ENCODE measurements around the gene RALGDS.

RALGDS gene

DNA sequence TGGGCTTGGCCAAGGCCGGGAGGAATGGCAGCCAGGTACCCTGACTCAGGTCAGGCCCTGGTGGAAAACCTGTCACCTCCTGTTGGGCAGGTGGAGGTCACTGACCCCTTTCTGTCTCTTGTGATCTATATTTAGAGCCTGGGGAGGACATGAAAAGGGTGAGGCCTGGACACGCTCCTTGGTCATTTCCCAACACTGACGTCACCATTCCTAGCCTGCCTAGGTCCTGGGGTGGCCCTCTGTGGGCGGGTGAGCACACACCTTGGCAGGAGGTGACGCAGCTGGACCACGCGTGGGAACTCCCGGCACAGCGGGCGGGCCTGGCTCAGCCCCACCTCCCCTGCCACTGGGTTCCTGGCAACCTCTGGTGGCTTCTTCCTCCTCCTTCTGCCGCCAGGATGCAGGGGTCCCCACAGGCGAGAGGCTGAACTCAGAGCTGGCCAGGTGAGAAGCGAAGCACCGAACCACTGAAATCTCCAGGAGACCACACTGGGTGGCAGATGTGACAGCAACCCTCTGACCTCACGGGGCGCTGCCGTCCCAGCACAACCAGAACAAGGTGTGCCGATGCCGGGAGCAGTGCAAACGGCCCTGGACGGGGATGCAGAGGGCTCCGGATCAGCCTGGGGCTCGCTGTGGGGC lies 6.4 kb upstream of the RALGDS start:
- no peak for ATAC-seq

DNA sequence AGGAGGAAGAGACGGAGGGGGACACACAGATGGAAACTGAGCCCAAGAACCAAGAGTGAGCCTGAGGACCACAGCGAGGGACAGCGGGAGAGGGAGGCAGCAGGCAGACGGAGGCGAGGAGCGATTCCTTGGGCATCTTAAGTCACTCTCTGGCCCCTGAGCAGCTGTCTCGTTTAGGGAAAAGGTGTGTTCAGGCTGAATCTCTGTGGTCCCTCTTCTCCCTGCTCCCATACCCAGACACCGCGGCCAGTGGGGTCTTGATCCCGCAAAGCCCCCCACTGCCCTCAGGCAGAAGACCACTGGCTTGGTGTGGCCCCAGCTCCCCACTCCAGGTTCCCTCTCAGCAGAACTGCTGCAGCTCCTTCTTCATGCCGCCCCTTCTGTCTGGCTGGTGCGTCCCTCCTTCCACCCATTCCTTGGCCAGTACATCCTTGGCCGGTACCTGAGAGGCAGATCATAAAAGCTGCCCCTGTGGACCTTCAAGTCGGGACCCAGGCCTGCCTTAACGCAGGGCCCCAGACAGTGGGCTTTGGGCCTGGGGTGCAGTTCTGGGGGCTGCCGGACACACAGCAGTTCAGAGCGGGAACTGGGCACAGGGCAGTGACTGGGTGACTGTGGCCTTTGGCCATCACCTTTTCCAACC lies 5.8 kb upstream of the RALGDS start:
- TF ChIP-seq, protein P1, sequence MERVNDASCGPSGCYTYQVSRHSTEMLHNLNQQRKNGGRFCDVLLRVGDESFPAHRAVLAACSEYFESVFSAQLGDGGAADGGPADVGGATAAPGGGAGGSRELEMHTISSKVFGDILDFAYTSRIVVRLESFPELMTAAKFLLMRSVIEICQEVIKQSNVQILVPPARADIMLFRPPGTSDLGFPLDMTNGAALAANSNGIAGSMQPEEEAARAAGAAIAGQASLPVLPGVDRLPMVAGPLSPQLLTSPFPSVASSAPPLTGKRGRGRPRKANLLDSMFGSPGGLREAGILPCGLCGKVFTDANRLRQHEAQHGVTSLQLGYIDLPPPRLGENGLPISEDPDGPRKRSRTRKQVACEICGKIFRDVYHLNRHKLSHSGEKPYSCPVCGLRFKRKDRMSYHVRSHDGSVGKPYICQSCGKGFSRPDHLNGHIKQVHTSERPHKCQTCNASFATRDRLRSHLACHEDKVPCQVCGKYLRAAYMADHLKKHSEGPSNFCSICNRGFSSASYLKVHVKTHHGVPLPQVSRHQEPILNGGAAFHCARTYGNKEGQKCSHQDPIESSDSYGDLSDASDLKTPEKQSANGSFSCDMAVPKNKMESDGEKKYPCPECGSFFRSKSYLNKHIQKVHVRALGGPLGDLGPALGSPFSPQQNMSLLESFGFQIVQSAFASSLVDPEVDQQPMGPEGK (CRISPR knock-in tag; IDR thresholded peaks at IDR 0.05; ENCODE audit: borderline replicate concordance), result no peak
- no peak for TF ChIP-seq BACH2 (CRISPR knock-in tag; IDR thresholded peaks at IDR 0.05; ENCODE audit: borderline replicate concordance)
- TF ChIP-seq TCF4 (CRISPR knock-in tag; IDR thresholded peaks at IDR 0.05; ENCODE audit: borderline replicate concordance), result no peak
- no peak for TF ChIP-seq CSDC2 (CRISPR knock-in tag; IDR thresholded peaks at IDR 0.05)
- TF ChIP-seq PPARA (CRISPR knock-in tag; IDR thresholded peaks at IDR 0.05; ENCODE audit: borderline replicate concordance), result no peak
- TF ChIP-seq, protein P2, sequence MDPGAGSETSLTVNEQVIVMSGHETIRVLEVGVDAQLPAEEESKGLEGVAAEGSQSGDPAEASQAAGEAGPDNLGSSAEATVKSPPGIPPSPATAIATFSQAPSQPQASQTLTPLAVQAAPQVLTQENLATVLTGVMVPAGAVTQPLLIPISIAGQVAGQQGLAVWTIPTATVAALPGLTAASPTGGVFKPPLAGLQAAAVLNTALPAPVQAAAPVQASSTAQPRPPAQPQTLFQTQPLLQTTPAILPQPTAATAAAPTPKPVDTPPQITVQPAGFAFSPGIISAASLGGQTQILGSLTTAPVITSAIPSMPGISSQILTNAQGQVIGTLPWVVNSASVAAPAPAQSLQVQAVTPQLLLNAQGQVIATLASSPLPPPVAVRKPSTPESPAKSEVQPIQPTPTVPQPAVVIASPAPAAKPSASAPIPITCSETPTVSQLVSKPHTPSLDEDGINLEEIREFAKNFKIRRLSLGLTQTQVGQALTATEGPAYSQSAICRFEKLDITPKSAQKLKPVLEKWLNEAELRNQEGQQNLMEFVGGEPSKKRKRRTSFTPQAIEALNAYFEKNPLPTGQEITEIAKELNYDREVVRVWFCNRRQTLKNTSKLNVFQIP (CRISPR knock-in tag; IDR thresholded peaks at IDR 0.05; ENCODE audit: borderline replicate concordance, low read depth), result no peak
- TF ChIP-seq, protein P3, sequence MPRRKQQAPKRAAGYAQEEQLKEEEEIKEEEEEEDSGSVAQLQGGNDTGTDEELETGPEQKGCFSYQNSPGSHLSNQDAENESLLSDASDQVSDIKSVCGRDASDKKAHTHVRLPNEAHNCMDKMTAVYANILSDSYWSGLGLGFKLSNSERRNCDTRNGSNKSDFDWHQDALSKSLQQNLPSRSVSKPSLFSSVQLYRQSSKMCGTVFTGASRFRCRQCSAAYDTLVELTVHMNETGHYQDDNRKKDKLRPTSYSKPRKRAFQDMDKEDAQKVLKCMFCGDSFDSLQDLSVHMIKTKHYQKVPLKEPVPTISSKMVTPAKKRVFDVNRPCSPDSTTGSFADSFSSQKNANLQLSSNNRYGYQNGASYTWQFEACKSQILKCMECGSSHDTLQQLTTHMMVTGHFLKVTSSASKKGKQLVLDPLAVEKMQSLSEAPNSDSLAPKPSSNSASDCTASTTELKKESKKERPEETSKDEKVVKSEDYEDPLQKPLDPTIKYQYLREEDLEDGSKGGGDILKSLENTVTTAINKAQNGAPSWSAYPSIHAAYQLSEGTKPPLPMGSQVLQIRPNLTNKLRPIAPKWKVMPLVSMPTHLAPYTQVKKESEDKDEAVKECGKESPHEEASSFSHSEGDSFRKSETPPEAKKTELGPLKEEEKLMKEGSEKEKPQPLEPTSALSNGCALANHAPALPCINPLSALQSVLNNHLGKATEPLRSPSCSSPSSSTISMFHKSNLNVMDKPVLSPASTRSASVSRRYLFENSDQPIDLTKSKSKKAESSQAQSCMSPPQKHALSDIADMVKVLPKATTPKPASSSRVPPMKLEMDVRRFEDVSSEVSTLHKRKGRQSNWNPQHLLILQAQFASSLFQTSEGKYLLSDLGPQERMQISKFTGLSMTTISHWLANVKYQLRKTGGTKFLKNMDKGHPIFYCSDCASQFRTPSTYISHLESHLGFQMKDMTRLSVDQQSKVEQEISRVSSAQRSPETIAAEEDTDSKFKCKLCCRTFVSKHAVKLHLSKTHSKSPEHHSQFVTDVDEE (CRISPR knock-in tag; IDR thresholded peaks at IDR 0.05), result no peak
- no peak for TF ChIP-seq ARNTL (CRISPR knock-in tag; IDR thresholded peaks at IDR 0.05; ENCODE audit: borderline replicate concordance, low read depth)
- no peak for TF ChIP-seq ESRRG (CRISPR knock-in tag; IDR thresholded peaks at IDR 0.05)
- TF ChIP-seq ZFP3 (CRISPR knock-in tag; IDR thresholded peaks at IDR 0.05), result no peak
- no peak for TF ChIP-seq TOX (CRISPR knock-in tag; IDR thresholded peaks at IDR 0.05; ENCODE audit: borderline replicate concordance)
- TF ChIP-seq ZFP30 (CRISPR knock-in tag; IDR thresholded peaks at IDR 0.05), result no peak
- no peak for TF ChIP-seq ZNF70 (CRISPR knock-in tag; IDR thresholded peaks at IDR 0.05)
- TF ChIP-seq ZNF8 (CRISPR knock-in tag; IDR thresholded peaks at IDR 0.05), result no peak
- no peak for ATAC-seq

More for the DNA sequence above, 6.4 kb upstream of the RALGDS start:
- TF ChIP-seq BACH2 (CRISPR knock-in tag; IDR thresholded peaks at IDR 0.05; ENCODE audit: borderline replicate concordance) (no peak), ZNF8 (CRISPR knock-in tag; IDR thresholded peaks at IDR 0.05) (no peak), ESRRG (CRISPR knock-in tag; IDR thresholded peaks at IDR 0.05) (no peak), CSDC2 (CRISPR knock-in tag; IDR thresholded peaks at IDR 0.05) (no peak), ZNF565 (CRISPR knock-in tag; conservative IDR thresholded peaks at IDR 0.05; ENCODE audit: low read depth) (no peak), OSR1 (CRISPR knock-in tag; IDR thresholded peaks at IDR 0.05) (no peak), GLIS3 (CRISPR knock-in tag; IDR thresholded peaks at IDR 0.05) (no peak), ISL1 (CRISPR knock-in tag; IDR thresholded peaks at IDR 0.05) (no peak), ZC3H10 (CRISPR knock-in tag; IDR thresholded peaks at IDR 0.05) (no peak), RARB (CRISPR knock-in tag; IDR thresholded peaks at IDR 0.05) (no peak), TCF4 (CRISPR knock-in tag; IDR thresholded peaks at IDR 0.05; ENCODE audit: borderline replicate concordance) (no peak), ZFP30 (CRISPR knock-in tag; IDR thresholded peaks at IDR 0.05) (no peak), ZFP3 (CRISPR knock-in tag; IDR thresholded peaks at IDR 0.05) (no peak), ZNF70 (CRISPR knock-in tag; IDR thresholded peaks at IDR 0.05) (no peak)
- TF ChIP-seq, protein P2 (CRISPR knock-in tag; IDR thresholded peaks at IDR 0.05; ENCODE audit: borderline replicate concordance, low read depth), result no peak
- TF ChIP-seq, protein P4, sequence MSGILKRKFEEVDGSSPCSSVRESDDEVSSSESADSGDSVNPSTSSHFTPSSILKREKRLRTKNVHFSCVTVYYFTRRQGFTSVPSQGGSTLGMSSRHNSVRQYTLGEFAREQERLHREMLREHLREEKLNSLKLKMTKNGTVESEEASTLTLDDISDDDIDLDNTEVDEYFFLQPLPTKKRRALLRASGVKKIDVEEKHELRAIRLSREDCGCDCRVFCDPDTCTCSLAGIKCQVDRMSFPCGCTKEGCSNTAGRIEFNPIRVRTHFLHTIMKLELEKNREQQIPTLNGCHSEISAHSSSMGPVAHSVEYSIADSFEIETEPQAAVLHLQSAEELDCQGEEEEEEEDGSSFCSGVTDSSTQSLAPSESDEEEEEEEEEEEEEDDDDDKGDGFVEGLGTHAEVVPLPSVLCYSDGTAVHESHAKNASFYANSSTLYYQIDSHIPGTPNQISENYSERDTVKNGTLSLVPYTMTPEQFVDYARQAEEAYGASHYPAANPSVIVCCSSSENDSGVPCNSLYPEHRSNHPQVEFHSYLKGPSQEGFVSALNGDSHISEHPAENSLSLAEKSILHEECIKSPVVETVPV (CRISPR knock-in tag; IDR thresholded peaks at IDR 0.05), result no peak
